Measurements from ENCODE around the gene FBXO47. TPM values are rescaled to one million over a fixed set of nuclear protein-coding genes. Genes with fewer than 3 reads are reported as not detected.

FBXO47 gene
- total and polyA plus RNA-seq, 9 donors, result not detected

DNA sequence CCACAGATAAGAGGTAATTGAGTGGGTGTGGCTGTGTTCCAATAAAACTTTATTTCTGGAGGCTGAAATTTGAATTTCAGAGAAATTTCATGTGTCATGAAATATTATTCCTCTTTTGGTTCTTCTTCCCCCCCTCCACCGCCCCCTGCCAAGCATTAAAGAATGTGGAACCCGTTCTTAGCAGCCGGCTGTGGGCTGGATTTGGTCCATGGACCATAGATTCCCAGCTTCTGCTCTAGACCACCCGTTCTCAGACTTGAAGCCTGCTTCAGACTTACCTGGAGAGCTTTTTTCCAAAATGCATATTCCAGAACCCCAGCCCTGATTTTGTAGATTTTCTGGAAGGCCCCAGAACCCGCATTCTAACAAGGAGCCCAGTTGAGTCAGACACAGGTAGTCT lies 56.9 kb downstream of the FBXO47 start:
- intact Hi-C loops (cut with DNase I), result no loop called here
- Histone ChIP-seq H3K27me3 (no peaks in the 10 kb centered on the region), H3K4me3 (no peak overlapping the region), H3K4me1 (ENCODE audit: insufficient read depth) (peaks cover 36% of the 10 kb centered on the region), H3K27ac (no peak overlapping the region), H3K9me3 (no peaks in the 10 kb centered on the region), H3K36me3 (no peaks in the 10 kb centered on the region)
- 53 to 79% (median 64%) methylated on average over 5 of the region's 5 CpGs for WGBS, 3 donors
- no peak for TF ChIP-seq CTCF (IDR thresholded peaks at IDR 0.05)
- TF ChIP-seq POLR2A (IDR thresholded peaks at IDR 0.05), result no peak
- TF ChIP-seq EP300 (IDR thresholded peaks at IDR 0.05), result no peak
- DNase-seq, result peak in 3 of 5 donors; percentile 4 to 9 (median 7)

DNA sequence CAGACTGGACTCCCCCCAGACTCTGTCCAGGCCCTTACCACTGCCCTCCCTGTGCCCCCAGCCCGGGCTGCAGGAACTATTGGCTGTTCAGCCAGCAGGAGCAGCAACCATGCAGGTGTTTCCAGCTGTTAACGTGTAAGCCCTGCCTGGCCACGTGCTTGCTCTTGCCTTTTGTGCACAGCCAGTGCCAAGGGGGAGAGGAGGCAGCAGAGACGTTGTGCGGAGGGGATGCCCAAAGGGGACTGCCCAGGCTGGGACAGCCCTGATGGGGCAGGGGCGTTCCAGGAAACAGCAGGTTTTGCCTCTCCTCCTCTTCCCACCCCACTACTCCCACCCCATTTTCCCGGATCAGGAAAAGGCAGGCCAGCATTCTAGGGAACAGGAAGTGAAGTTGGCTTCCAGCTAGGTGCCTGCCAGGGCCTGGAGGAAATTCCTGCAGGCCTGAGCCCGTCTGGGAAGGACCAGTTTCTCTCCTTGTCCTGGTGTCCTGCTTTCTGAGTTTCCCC lies 58.5 kb downstream of the FBXO47 start:
- Histone ChIP-seq H3K4me1 (ENCODE audit: insufficient read depth) (peaks cover 34% of the 10 kb centered on the region), H3K27ac (peak overlapping the region in 1 of 2 donors; percentile 31), H3K4me3 (no peak overlapping the region), H3K27me3 (no peaks in the 10 kb centered on the region), H3K36me3 (no peaks in the 10 kb centered on the region), H3K9me3 (no peaks in the 10 kb centered on the region)
- peak in 4 of 5 donors; percentile 40 to 61 (median 48) for DNase-seq
- 5 to 17% (median 8%) methylated on average over 8 of the region's 8 CpGs for WGBS, 3 donors
- intact Hi-C loops (cut with DNase I), result no loop called here
- TF ChIP-seq POLR2A (IDR thresholded peaks at IDR 0.05) (no peak), CTCF (IDR thresholded peaks at IDR 0.05) (no peak), EP300 (IDR thresholded peaks at IDR 0.05) (no peak)

DNA sequence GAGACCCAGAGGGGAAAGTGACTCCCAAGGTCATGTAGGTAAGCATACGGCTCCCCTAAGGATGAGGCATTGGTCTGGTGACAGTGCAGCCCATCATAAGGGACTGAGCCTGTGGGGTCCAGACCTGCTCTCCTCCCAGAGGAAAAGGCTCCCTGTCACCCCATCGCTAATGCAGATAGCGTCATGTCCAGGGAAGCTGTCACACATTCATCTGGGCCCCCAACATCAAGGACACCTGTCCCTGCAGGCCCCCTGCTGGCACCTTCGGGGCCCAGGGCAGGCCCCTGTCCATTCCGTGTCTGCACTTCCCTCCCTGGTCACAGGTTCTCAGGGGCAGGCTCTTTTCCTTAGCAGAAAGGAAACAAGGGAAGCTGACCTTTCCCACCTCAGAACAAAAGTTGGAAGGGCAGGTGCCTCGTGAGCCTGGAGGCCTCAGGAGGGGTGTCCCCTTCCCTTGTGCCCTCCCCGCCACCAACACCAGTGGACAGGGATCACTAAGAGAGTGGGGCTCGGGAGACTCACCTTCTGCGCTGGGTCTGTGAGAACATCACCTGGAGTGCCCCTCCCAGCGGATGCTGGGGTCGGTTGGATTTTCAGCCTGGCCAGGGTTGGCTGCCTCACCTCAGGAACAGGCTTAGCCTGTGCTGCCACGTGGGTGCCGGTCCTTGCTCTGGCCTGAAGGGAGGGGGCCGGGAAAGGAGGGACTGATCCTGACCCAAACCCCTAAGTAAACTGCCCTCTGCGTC lies 59.1 kb downstream of the FBXO47 start:
- no peak for TF ChIP-seq CTCF (IDR thresholded peaks at IDR 0.05)
- no peak for TF ChIP-seq EP300 (IDR thresholded peaks at IDR 0.05)
- TF ChIP-seq POLR2A (IDR thresholded peaks at IDR 0.05), result no peak
- no peak for DNase-seq
- Histone ChIP-seq H3K27ac (peak overlapping the region in 1 of 2 donors; percentile 31), H3K4me1 (ENCODE audit: insufficient read depth) (peaks cover 34% of the 10 kb centered on the region), H3K9me3 (no peaks in the 10 kb centered on the region), H3K36me3 (no peaks in the 10 kb centered on the region), H3K27me3 (no peaks in the 10 kb centered on the region), H3K4me3 (no peak overlapping the region)
- intact Hi-C loops (cut with DNase I), result no loop called here
- 42 to 46% (median 44%) methylated on average over 13 to 15 of the region's 15 CpGs for whole genome bisulfite sequencing, 3 donors

GRCh38 chr17:38906460-38907228 lies 60.6 kb downstream of the FBXO47 start:
- intact Hi-C loops (cut with DNase I), result no loop called here
- Histone ChIP-seq H3K4me1 (ENCODE audit: insufficient read depth) (peaks cover 19% of the 10 kb centered on the region), H3K27me3 (no peaks in the 10 kb centered on the region), H3K36me3 (no peaks in the 10 kb centered on the region), H3K4me3 (no peak overlapping the region), H3K27ac (no peak overlapping the region), H3K9me3 (no peaks in the 10 kb centered on the region)
- WGBS, 3 donors, result 72 to 85% (median 75%) methylated on average over 7 of the region's 7 CpGs
- no peak for DNase-seq
- no peak for TF ChIP-seq EP300 (IDR thresholded peaks at IDR 0.05)
- TF ChIP-seq CTCF (IDR thresholded peaks at IDR 0.05), result no peak
- no peak for TF ChIP-seq POLR2A (IDR thresholded peaks at IDR 0.05)
